SH-SY5Y (cell line): ENCODE measurements around the gene CD19.
A peak's percentile ranks its signal among the peaks of the same experiment; 100 is the strongest.

Experiments
- GATA2 ChIP-seq: IDR thresholded peaks from 2 replicates; pipeline ENCODE4 v1.6.1; 2011; ENCODE audit warnings: mild to moderate bottlenecking, low read depth, low read length
- GATA3 ChIP-seq: IDR thresholded peaks from 2 replicates; pipeline ENCODE4 v1.6.1; 2011; ENCODE audit warnings: low read depth, mild to moderate bottlenecking, low read length, moderate library complexity

CD19 gene

DNA sequence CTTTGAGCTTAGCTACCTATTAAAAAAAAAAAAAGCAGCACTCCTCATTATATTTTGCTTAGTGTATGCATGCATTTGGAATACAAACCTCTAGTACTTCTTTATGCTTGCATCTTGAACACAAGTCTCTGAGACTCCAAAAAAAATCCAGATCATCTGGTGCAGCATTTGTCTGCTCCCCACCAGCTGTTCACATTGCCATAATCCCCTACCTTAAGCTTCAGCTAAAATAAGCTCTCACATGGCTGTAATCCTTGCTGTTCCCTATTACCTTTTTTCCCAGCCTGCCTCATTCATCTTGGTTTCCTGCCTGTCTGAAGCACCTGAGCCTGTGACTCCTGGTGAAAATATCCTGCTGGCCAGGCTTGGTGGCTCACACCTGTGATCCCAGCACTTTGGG is 11.5 kb downstream of the CD19 start:
- TF ChIP-seq GATA2 (no peak), GATA3 (no peak)

DNA sequence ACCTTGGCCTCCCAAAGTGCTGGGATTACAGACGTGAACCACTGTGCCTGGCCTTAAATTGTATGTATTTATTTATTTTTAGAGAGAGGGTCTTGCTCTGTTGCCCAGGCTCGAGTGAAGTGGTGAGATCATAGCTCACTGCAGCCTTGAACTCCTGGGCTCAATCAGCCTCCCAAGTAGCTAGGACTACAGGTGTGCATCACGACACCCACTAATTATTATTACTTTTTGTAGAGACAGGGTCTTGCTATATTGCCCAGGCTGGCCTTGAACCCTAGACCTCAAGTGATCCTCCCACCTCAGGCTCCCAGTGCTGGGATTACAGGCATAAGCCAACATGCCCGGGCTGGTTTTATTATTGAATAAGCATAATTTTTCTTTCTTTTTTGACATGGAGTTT is 14.9 kb downstream of the CD19 start:
- TF ChIP-seq GATA2: no peak
- no peak for TF ChIP-seq GATA3

DNA sequence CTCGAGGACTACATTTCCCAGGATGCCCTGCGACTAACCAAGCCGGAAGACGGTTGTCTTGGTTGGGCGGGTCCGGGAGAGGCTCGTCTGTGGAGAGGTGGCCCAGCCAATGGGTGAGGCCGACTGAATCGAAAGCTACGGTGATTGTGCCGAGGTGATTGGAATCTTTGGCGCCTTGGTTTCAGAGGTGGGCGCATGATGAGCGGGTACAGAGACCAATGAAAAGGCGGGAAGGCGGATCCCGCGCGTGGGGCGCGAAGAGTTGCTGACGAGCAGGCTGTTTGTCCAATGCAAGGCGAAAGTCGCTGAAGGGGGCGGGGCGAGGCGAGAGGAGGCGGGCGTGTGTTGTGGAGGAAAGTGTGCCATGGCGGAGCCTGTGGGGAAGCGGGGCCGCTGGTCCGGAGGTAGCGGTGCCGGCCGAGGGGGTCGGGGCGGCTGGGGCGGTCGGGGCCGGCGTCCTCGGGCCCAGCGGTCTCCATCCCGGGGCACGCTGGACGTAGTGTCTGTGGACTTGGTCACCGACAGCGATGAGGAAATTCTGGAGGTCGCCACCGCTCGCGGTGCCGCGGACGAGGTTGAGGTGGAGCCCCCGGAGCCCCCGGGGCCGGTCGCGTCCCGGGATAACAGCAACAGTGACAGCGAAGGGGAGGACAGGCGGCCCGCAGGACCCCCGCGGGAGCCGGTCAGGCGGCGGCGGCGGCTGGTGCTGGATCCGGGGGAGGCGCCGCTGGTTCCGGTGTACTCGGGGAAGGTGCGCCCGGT is 19.1 kb downstream of the CD19 start, which contains the start of gene NFATC2IP:
Gene NFATC2IP, plus strand, starts transcription at position 290 of the 762 bp plus-strand sequence. Its CDS starts 75 bp downstream, at position 365.
- peak; percentile 92 for TF ChIP-seq GATA2
- TF ChIP-seq GATA3: no peak

- TF ChIP-seq GATA2 (no peak), GATA3 (no peak)
Observed at GRCh38 chr16:28951410-28951943, 19.7 kb downstream of the CD19 start.

DNA sequence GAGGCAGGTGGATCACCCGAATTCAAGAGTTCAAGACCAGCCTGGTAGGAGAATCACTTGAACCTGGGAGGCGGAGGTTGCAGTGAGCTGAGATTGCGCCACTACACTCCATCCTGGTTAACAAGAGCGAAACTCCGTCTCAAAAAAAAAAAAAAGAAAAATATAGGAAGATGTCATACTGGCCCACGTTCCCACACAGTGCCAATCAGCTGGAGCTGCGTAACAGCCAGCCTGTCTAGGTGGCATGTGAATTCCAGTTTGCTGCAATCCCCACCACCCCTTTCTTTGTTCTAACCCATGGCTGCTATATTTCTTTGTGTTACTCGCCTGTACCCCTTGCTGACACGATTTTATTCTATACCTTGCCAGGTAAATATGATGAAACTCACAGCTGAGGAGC is 26.4 kb downstream of the CD19 start:
- TF ChIP-seq GATA3 (no peak), GATA2 (no peak)

DNA sequence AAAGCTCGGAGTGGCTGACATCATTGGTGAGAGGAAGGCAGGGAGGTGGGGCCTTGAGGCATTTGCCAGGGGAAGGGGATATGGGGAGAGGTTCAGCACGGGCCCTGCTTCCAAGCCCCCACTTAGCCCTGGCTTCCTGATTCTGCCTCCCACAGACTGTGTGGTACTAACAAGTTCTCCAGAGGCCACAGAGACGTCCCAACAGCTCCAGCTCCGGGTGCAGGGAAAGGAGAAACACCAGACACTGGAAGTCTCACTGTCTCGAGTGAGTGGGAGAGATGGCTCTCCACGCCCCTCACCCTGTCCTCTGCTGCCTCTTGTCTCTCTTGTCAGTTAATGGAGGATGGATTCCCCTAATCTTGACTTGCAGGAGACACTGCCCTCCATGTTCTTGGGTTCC is 27.1 kb downstream of the CD19 start:
- TF ChIP-seq GATA2 (no peak), GATA3 (no peak)

DNA sequence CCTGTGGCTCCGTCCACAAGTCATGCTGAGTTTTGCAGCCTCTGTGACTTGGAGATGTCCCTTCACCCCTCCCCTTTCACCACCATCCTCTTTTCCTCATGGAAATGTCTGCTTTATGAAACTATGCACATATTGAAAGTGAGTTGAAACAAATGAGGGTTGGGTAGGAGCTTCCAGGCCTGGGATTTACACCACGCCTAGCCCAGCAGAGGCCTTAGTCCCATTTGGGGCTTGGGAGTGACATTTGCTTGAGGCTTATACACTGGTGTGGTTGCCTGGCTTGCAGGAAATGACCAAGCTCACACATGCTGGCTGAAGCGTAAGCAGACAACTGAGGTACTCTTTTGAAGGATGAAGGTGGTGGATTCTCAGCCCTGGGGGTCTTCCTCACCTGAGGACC is 32.3 kb downstream of the CD19 start:
- TF ChIP-seq GATA2: no peak
- no peak for TF ChIP-seq GATA3

DNA sequence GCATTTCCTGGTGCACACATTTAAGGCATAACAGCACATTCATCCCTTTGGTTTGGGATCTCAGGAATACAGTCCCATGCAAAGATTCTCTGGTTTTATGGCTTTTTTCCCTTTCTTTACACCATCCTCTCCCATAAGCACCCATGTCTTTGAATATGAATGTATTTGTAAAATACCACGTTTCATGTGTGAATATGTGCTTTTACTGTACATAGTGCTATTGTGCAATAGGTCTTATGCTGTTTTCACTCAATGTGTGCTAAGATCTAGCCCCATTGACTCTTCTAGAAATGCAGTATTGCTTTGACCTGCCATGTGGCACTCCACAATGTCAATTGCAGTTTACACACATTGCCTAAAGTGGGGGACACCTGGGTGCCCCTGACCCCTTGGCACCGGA is 32.7 kb downstream of the CD19 start:
- no peak for TF ChIP-seq GATA3
- no peak for TF ChIP-seq GATA2

DNA sequence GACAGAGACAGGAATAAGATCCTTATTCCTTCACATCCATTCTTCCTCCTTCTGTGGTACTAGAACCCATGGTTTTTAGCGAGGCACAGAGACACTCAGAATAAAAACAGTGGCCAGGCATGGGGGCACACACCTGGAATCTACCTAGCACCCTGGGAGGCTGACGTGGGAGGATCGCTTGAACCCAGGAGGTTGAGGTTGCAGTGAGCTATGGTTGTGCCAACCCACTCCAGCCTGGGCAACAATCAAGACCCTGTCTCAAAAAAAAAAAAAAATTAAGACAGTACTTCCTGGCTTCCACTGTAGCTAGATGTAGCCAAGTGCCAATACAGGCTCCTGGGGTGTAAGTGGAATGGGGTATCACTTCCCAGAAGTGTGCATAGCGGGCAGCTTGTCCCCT is 35.4 kb downstream of the CD19 start:
- no peak for TF ChIP-seq GATA3
- no peak for TF ChIP-seq GATA2

DNA sequence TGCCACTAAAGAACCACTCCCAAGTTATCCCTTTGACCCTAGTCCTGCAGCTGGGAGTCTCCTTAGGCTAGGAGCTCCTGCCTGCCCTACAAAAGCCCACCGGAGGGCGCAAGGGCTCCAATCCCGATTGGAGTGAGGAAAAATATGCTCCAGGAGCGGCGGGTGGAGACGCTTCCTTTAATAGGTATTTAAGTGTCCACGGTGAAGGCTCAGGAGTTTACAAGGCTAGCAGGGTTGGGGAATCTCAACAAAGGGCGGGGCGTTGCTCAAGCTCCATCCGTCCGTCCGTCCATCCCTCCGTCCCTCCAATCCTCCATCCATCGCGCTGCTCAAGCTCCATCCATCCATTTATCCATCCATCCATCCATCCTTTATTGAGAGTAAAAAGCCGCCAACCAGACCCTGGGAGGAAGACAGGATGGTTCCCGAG is 42.3 kb downstream of the CD19 start:
- TF ChIP-seq GATA2 (no peak), GATA3 (no peak)

GRCh38 chr16:28974437-28975157 is 42.8 kb downstream of the CD19 start, which contains the start of gene SPNS1:
TSS of gene SPNS1 (plus strand) at chr16:28974778. CDS start at chr16:28975152, 374 bp downstream.
- TF ChIP-seq GATA3 (no peak), GATA2 (no peak)

DNA sequence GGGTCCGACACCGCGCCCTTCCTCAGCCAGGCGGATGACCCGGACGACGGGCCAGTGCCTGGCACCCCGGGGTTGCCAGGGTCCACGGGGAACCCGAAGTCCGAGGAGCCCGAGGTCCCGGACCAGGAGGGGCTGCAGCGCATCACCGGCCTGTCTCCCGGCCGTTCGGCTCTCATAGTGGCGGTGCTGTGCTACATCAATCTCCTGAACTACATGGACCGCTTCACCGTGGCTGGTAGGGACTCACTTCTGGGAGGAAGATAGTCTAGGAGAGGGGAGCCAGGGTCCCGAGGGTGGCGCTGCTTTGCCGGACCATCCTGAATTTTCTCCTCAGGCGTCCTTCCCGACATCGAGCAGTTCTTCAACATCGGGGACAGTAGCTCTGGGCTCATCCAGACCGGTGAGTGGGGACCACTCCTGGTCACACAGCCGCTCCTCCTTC is 43.4 kb downstream of the CD19 start:
- no peak for TF ChIP-seq GATA2
- no peak for TF ChIP-seq GATA3

DNA sequence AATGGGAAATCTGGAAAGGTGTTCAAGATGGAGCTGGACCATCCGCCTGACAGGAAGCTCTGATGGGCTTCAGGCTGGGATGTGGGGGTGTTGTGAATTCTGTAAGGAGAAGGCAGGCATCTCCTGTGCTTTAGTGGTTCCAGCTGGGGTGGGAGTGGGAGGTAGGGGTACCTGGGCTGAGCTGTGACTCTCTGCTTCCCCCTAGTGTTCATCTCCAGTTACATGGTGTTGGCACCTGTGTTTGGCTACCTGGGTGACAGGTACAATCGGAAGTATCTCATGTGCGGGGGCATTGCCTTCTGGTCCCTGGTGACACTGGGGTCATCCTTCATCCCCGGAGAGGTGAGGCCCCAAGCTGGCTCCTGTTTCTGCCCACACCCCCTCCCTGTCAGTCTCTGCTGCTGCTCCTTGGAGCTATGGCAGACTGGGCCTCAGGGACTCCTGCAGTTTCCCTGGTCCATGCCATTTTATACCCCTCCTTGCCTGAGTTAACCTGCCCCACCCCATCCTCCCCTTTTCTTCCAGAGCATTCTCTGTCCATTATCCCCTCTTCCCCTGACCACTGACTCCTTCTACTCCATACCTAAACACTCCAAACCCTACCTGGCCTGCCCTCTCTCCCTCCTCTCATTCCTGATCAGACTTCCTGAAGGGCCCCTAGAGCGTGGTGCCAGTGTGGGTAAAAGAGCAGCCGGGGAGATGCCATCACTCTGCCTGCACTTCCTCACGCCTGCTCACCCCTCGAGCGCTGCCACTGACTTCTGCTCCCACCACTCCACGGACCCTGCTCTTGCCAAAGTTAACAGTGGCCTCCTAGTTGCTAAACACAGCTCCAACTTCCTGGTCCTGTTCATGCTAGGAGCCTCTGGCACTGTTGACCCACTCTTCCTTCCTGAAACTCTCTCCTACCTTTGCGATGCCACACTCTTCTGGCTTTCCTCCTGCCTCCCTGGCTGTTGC is 46.2 kb downstream of the CD19 start:
- no peak for TF ChIP-seq GATA3
- TF ChIP-seq GATA2: no peak
